ENCODE data around the gene WDR82.

DNA sequence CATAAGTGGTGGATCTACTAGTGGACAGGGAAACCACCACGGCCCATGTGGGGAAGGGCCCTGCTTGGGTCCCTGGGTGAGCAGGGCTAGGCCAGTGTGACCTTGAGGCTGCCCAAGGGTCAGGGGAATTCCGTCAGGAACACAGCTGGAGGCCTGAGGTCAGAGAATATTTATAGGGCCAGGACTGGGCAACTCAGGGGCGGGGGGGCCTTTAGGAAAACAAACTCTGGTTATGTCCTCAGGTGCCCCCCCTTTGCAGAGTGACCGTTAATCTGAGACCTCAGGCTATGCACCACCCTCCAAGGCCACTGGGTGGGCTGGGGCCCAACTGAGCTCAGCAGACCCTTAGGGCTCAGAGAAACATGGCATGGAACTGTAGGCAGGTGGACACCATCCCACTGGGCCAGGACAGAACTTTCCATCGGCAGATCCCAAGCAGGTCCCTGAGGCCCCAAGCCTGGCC lies 42.0 kb downstream of the WDR82 start:
- TF ChIP-seq CTCF (conservative IDR thresholded peaks at IDR 0.05 in 1 of 2, IDR thresholded peaks at IDR 0.05 in 1 of 2; ENCODE audit: extremely low read depth in 1 of 2, insufficient read depth in 1 of 2, low read depth in 1 of 2, low read length in 2 of 2) = no peak
- TF ChIP-seq EZH2 (IDR thresholded peaks at IDR 0.05; ENCODE audit: borderline replicate concordance, low read length) = no peak

Data from mammary epithelial cell (primary cell).